Keratinocyte (primary cell): ENCODE measurements around the gene SMG6. TPM values are rescaled to one million over a fixed set of nuclear protein-coding genes. Genes with fewer than 3 reads are reported as not detected.

Experiments used
- DNase-seq: peaks from one replicate; pipeline ENCODE4 v3.0.0-alpha.2; 2011; ENCODE audit warnings: low read depth, missing footprints, low spot score
- FAIRE-seq: peaks from 2 replicates; lab custom pipeline; 2011; peaks lifted over from hg19 to GRCh38; lab: Jason Lieb, UNC
- H2AFZ ChIP-seq: 2 replicates; pipeline ENCODE4 v1.6.0; 2012; ENCODE audit warnings: low read length, control low read depth, inconsistent platforms; ENCODE audit not compliant: control insufficient read depth
- H3K27ac ChIP-seq: 2 replicates; pipeline ENCODE4 v1.5.1; 2011; ENCODE audit warnings: low read length; ENCODE audit not compliant: control insufficient read depth, insufficient read depth
- H3K27me3 ChIP-seq: 3 replicates; pipeline ENCODE4 v1.6.0; 2011; ENCODE audit warnings: low read length; ENCODE audit not compliant: control insufficient read depth, insufficient read depth; ENCODE audit errors: extremely low read depth
- H3K36me3 ChIP-seq, 2 experiments: 2 replicates in 1 of 2; 3 replicates in 1 of 2; pipeline ENCODE4 v1.5.1; 2011; ENCODE audit warnings: low read length in 2 of 2, mild to moderate bottlenecking in 1 of 2; ENCODE audit not compliant: control insufficient read depth in 2 of 2, insufficient read depth in 2 of 2; ENCODE audit errors: extremely low read depth in 1 of 2
- H3K4me1 ChIP-seq: 3 replicates; pipeline ENCODE4 v1.5.1; 2011; ENCODE audit warnings: low read length; ENCODE audit not compliant: control insufficient read depth, insufficient read depth; ENCODE audit errors: extremely low read depth
- H3K4me2 ChIP-seq: 3 replicates; pipeline ENCODE4 v1.6.0; 2011; ENCODE audit warnings: low read depth, low read length; ENCODE audit not compliant: control insufficient read depth, insufficient read depth; ENCODE audit errors: extremely low read depth
- H3K4me3 ChIP-seq, 3 experiments: fragments of 200-600 bp in 1 of 3; sonication (generic) in 1 of 3; 2 replicates in 2 of 3; 3 replicates in 1 of 3; pipeline ENCODE4 v1.5.1; 2011 to 2016; ENCODE audit warnings: low read length in 3 of 3, mild to moderate bottlenecking in 3 of 3, control low read depth in 2 of 3, inconsistent platforms in 1 of 3, low read depth in 1 of 3, mixed read lengths in 1 of 3, mixed run types in 1 of 3, moderate library complexity in 1 of 3; ENCODE audit not compliant: control insufficient read depth in 2 of 3, insufficient read depth in 2 of 3; ENCODE audit errors: extremely low read depth in 1 of 3
- H3K79me2 ChIP-seq: 2 replicates; pipeline ENCODE4 v1.6.0; 2012; ENCODE audit warnings: low read length; ENCODE audit not compliant: control insufficient read depth, insufficient read depth
- H3K9ac ChIP-seq: 3 replicates; pipeline ENCODE4 v1.6.0; 2011; ENCODE audit warnings: low read length; ENCODE audit not compliant: control insufficient read depth, insufficient read depth; ENCODE audit errors: extremely low read depth
- H3K9me1 ChIP-seq: 3 replicates; pipeline ENCODE4 v1.6.0; 2011; ENCODE audit warnings: low read length; ENCODE audit not compliant: control insufficient read depth, insufficient read depth; ENCODE audit errors: extremely low read depth
- H3K9me3 ChIP-seq: 2 replicates; pipeline ENCODE4 v1.5.1; 2012; ENCODE audit warnings: low read depth, low read length; ENCODE audit not compliant: control insufficient read depth
- H4K20me1 ChIP-seq: 3 replicates; pipeline ENCODE4 v1.6.0; 2011; ENCODE audit warnings: low read length; ENCODE audit not compliant: control insufficient read depth, insufficient read depth; ENCODE audit errors: extremely low read depth
- CTCF ChIP-seq, 3 experiments: IDR thresholded peaks in 1 of 3; conservative IDR thresholded peaks in 1 of 3; optimal IDR thresholded peaks in 1 of 3; 2 replicates in 2 of 3; 3 replicates in 1 of 3; pipeline versions ENCODE3 to v1.5.1; 2011; ENCODE audit warnings: low read length in 3 of 3, mild to moderate bottlenecking in 3 of 3, moderate library complexity in 2 of 3, control low read depth in 1 of 3, inconsistent platforms in 1 of 3; ENCODE audit not compliant: insufficient read depth in 2 of 3; ENCODE audit errors: extremely low read depth in 1 of 3
- EZH2 ChIP-seq: IDR thresholded peaks from one replicate; pipeline ENCODE4 v1.6.1; 2012; ENCODE audit warnings: inconsistent platforms, mild to moderate bottlenecking, low read length, moderate library complexity
- dilution Hi-C: fragments of 300-500 bp; cut with MboI; formaldehyde crosslinking; loops from one replicate; pipeline ENCODE4 v1.7.0; 2020; ENCODE audit warnings: low sequenced_read_pairs; ENCODE audit not compliant: extremely low pct_ligation_motif_present
- polyA plus RNA-seq, 5 experiments: library from polyadenylated mRNA; depleted of rRNA in 3 of 5; stranded (reverse) in 3 of 5; stranded (forward) in 1 of 5; unstranded in 1 of 5; fragments of >200 nt; gene quantifications; 1 replicate in 1 of 5; 2 replicates in 3 of 5; 3 replicates in 1 of 5; pipeline versions ENCODE4 v1.2.1 to v1.2.3, GENCODE V29; 2011 to 2012; ENCODE audit warnings: missing spikeins in 2 of 5, low read depth in 1 of 5, low replicate concordance in 1 of 5

SMG6 gene
- polyA plus RNA-seq, 1 donor (not counting 4 experiments of a cell fraction or from before 2014, with no cell fraction given): 3.6 TPM

GRCh38 chr17:2253768-2254406 is 49.7 kb downstream of the SMG6 start:
- no peak overlapping the region for H3K4me3 ChIP-seq
- H3K4me1 ChIP-seq: peaks cover under 1% of the 10 kb centered on the region
- H2AFZ ChIP-seq: no peak overlapping the region
- H3K9me1 ChIP-seq: no peaks in the 10 kb centered on the region
- H3K36me3 ChIP-seq: peaks cover 3 to 5% of the 10 kb centered on the region in 2 experiments
- H4K20me1 ChIP-seq: no peaks in the 10 kb centered on the region
- FAIRE-seq: no peak
- H3K9me3 ChIP-seq: no peaks in the 10 kb centered on the region
- dilution Hi-C loops: no loop called here
- H3K4me2 ChIP-seq: no peak overlapping the region
- TF ChIP-seq CTCF (optimal IDR thresholded peaks at IDR 0.05 in 1 of 3, IDR thresholded peaks at IDR 0.05 in 1 of 3, conservative IDR thresholded peaks at IDR 0.05 in 1 of 3; ENCODE audit: extremely low read depth in 1 of 3, insufficient read depth in 2 of 3, low read length in 3 of 3): no peak
- no peak for TF ChIP-seq EZH2
- H3K9ac ChIP-seq: no peak overlapping the region
- H3K27ac ChIP-seq: no peak overlapping the region
- no peaks in the 10 kb centered on the region for H3K79me2 ChIP-seq
- no peak for DNase-seq
- H3K27me3 ChIP-seq: no peaks in the 10 kb centered on the region

- H3K9me1 ChIP-seq: no peaks in the 10 kb centered on the region
- dilution Hi-C loops: no loop called here
- no peak for DNase-seq
- H2AFZ ChIP-seq: no peak overlapping the region
- H3K36me3 ChIP-seq: peaks cover 3 to 5% of the 10 kb centered on the region in 2 experiments
- no peaks in the 10 kb centered on the region for H4K20me1 ChIP-seq
- no peak overlapping the region for H3K4me3 ChIP-seq
- H3K9me3 ChIP-seq: no peaks in the 10 kb centered on the region
- no peak for TF ChIP-seq CTCF (optimal IDR thresholded peaks at IDR 0.05 in 1 of 3, IDR thresholded peaks at IDR 0.05 in 1 of 3, conservative IDR thresholded peaks at IDR 0.05 in 1 of 3; ENCODE audit: extremely low read depth in 1 of 3, insufficient read depth in 2 of 3, low read length in 3 of 3)
- no peak for TF ChIP-seq EZH2
- H3K9ac ChIP-seq: no peak overlapping the region
- FAIRE-seq: no peak
- H3K27me3 ChIP-seq: no peaks in the 10 kb centered on the region
- H3K79me2 ChIP-seq: no peaks in the 10 kb centered on the region
- H3K4me1 ChIP-seq: no peaks in the 10 kb centered on the region
- H3K27ac ChIP-seq: no peak overlapping the region
- no peak overlapping the region for H3K4me2 ChIP-seq
These were observed 50.2 kb downstream of the SMG6 start for GRCh38 chr17:2253362-2253761.
